GM19043 (cell line): ENCODE results near the gene IFI27L1.

Experiments
- ATAC-seq: cut with Tn5 transposase; IDR thresholded peaks from one replicate; pipeline ENCODE4 v1.9.1; 2021; ENCODE audit warnings: low read depth; ENCODE audit not compliant: unreplicated experiment

IFI27L1 gene, protein sequence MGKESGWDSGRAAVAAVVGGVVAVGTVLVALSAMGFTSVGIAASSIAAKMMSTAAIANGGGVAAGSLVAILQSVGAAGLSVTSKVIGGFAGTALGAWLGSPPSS

DNA sequence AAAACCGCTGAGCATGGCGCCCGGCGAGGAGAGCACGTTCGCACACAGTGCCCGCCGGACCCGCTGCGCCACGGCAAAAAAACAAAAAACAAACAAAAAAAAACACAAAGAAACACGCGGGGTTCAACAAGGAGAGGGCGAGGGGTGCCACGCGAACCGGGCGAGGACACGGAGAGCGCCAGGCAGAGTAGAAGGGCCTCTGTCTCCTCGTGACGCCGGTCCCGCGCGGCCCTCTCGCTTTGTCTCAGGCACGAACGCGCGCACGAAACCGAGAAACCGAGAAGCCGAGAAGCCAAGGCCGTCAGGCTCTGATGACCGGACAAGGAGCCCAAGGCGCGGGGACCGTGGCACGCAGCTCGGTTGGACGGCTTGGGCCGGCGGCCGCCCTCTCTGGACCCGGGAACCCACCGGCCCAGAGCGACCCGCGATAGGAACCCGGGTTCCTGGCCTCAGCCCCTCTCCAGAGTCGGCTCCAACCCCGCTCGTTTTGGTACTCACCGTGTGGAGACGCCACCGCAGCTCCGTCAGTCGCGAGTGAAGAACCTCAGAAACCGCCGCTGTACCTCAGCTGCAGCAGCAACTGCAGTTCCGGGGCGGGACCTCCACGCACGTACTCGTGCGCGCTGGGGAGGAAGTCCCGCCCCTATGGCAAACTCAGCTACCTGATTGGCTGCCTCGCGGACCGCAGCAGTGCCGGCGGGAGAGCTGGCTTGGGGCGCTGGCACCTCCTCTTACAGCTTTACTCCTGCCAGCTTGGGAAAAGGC, at the start of gene IFI27L1, which contains the start of gene DDX24:
IFI27L1 (plus strand) TSS at position 690 of the 765 bp plus-strand sequence. CDS start 15,628 bp downstream, outside the sequence.
DDX24 (minus strand) TSS at position 582 of the 765 bp plus-strand sequence. CDS start 1,460 bp downstream, outside the sequence.
- peak; percentile 98 for ATAC-seq

DNA sequence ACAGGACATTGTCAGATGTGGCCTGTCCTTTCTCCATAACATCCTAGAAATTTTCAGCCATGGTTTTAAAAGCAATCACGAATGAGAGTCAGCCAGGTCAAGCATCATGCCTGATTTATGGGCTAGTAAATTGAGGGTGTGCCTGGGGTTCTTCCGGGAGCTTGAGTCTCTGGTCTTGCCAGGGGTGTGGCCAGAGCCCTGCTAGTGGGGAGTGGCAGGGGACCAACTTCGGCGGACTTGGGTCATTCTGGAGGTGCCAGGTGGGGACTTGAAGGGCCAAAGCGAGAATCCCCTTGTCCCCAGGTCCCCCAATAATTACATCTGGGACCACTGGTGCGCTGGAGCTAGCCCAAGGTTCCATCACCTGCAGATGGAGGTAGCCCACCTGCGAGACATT, 49.2 kb upstream of the IFI27L1 start:
- ATAC-seq, result no peak

DNA sequence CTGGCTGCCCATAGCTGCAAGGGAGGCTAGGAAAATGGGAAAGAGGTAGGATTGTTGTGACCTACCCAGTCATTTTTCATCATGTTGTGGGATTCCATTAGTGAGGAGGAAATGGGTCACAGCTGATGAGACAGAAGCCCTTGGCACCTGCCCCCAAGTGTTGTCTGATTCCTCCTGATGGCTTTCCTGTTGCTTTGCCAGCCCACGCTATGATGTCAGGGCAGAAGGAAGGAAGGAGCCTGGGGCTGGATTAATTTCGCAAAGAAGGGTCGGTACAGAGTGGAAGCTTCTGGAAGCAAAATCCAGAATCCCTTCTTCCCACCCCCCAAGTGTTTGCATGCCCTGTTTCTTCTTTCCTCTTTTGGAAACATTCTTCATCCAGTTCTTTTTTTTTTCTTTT, 46.2 kb upstream of the IFI27L1 start:
- ATAC-seq, result no peak

DNA sequence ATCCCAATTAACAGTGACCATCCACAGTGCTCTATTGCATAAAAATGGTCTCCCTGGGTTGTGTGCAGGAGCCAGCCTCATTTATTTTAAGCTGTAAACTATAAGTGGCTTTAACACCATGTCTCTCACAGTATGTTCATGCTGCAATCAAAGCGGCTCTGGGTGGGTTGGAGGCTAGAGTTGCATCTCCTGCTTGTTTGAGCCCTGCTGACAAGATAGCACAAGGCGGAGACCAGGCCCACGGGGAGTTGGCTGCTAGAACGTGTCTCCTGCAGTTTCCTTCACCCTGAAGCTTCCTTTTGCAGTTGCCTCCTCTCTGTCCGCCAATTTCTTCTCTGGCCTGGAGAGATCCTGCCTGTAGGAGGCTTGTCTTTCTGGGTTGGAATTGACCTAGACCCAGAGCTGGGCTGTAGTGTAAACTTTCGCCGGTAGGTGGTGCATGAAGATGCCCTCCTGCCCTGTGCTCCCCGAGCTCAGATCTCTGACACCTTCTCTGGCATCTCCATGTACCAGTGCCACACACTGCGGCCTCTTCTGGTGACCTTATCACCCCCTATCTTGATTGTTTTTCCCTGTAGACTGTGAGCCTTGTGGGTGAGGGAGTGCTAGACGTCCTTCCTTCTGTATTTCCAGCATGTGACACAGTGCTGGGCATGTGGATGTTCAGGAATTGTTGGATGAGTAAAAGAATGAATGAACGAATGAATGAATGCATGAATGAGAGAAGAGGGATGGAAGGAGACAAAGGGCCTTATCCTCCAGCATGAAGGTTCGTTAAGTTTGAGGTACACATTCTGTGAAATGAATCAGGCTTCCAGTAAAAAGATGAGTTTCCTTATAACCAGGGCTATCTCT, 44.6 kb upstream of the IFI27L1 start:
- peak; percentile 83 for ATAC-seq

DNA sequence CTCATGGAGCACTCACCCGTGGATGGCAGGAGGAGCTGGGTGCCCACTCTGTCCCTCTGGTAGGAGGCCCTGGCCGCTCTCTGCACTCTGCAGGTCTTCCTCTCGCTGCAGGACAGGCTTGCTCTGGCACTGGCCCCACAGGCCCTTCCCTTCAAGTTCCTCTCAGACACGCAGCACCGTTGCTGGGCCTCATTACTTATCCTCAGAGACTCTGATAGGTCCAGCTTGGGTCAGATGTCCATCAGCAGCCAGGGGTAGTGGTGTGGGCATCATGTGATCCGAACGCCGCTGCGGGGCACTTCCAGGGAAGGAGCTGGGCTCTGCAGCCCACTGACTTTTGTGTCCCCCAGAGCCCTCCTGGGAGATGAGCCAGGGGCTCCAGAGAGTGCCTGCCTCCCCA, 43.2 kb upstream of the IFI27L1 start:
- ATAC-seq, result no peak

DNA sequence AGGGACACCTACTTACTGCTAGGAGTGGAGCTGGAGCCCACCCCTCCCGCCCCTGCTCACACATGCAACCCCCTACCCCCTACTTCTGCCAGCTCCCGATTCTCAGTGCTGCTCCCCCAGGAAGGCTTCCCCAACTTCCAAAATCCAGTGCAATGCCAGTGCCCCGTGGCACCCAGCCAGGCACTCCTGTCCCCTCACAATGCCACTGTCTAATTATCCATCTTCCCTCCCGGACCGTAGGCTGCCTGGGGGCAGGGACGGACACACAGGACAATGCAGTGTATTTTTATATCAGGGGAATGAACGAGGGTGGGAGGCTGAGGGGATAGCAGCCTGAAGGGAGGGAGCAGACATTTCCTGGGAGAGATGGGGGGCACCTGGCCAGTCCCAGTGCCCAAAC, 42.6 kb upstream of the IFI27L1 start:
- ATAC-seq, result no peak

DNA sequence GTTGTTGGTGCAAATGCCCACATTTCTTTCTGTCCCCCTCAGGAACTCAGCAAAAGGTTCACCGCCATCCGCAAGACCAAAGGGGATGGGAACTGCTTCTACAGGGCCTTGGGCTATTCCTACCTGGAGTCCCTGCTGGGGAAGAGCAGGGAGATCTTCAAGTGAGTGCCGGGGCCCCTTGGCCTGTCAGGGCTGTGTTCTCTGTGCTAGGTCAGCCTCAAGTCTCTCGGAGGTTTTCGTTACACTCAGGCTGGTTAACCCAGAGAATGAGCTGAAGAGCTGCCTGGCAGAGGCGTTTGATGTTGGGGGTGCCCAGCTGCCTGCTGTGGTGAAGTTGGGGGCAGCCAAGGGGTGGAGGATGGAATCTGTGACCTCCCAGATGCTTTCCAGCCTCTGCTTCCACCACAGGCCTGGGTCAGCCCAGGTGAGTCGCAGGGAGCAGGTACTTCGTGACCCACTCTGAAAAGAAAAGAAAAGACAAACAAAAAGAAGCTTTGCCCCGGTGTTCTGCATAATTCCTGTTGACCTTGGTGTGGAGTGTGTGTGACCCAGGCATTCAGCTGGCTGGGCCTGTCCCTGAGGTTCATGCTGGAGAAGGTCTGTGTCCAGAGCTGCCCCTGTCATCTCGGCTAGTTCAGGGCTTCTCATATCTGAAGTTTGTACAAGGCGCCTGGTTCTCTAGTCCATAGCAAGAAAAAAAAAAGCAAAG, 42.0 kb upstream of the IFI27L1 start:
- ATAC-seq, result no peak

DNA sequence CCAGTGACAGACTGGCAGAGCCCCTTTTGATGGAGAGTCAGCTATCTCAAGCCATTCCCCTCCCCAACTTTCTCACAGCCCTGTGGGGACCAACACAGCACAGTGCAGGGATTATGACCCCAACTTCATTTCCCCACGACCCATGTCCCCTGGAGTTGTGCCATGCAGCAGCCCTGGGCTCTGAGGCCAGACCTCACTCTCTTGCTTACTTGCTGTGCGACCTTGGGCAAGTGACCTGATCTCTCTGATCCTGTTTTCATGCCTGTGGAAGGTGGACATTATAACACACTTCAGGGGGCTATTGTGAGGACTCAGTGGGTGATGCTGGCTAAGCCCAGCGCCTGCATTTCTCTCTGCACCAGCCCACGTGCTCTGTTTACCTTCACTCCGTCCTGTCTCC, 40.9 kb upstream of the IFI27L1 start:
- ATAC-seq, result no peak

DNA sequence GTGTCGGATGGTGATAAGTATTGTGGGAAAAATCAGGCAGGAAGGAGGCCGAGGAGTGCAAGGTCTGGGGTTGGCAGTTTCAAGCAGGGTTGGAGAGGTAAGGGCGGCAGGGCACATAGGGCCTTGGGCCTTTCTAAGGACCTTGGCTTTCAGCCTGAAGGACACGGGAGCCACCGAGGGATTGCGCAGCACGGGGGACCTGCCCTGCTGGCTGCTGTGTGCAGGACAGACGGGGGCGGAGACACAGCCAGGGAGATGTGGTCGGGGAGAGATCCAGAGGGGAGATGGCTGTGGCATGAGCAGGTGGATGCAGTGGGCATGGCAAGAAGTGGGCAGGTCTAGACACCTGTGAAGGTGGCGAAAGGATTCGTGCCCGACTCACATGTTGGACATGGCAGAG, 40.3 kb upstream of the IFI27L1 start:
- ATAC-seq, result no peak

DNA sequence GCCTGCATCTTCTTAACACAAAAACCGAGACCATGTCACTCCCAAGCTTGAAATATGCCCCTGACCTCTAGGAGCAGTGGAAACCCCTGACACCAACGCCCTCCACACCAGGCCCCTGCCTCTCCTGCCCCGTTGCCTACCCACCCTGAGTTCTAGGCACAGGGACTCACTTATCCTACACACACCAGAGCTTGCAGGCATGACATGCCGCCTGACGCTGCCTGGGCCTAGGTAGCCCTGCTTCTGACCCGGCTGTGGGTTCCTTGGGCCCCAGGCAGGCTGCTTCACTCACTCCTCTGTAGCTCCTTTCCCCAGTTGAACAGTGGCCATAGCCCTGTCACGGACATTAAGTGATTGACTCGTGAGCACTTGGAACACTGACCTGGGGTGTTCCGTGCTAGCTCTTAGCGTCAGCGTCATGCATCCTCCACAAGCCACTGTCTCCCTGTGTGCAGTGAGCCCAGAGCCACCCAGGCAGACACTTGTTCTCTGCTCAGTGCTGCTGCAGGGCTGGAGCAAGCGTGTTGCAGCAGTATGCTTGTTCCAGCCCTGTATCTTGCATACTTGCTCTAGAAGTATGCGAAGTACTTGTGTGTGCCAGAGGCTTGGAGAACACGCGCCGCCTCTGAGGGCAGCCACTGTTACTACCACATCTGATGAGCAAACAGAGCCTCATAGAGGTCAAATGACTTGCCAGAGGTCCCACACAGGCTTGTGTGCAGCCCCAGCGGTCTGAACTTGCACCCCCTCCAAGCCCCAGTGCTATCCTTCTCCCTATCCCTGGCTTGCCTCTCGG, 39.4 kb upstream of the IFI27L1 start:
- ATAC-seq, result no peak

DNA sequence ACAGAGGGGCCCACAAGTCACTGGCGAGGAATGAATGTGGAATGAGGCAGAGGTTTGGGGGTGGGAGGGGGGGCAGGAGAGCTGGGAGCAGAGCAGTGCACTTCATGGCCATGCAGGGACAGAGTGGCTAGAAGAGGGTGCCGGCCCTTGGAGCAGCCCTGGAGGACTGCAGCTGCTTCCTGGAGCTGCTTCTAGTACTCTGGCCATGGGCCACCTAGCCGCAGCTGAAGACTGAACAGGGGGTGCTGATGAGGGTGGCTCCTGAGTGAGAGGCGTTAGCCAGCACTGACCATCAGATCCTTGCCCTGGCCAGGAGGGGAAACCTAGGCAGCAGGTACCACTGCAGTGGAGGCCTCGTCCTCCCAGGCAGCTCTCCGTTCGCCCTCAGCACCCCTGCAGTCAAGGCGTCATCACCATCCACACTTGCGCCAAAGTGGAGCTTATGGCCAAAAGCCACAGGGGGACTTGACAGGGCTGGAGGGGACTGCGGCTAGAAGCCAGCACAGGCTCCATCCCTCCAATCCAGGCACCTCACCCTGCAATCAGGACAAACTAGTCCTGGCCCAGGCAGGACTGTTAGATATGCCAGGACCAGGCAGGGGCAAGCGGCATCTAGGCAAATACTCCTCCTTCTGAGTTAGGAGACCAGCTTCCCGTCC, 38.5 kb upstream of the IFI27L1 start:
- no peak for ATAC-seq

DNA sequence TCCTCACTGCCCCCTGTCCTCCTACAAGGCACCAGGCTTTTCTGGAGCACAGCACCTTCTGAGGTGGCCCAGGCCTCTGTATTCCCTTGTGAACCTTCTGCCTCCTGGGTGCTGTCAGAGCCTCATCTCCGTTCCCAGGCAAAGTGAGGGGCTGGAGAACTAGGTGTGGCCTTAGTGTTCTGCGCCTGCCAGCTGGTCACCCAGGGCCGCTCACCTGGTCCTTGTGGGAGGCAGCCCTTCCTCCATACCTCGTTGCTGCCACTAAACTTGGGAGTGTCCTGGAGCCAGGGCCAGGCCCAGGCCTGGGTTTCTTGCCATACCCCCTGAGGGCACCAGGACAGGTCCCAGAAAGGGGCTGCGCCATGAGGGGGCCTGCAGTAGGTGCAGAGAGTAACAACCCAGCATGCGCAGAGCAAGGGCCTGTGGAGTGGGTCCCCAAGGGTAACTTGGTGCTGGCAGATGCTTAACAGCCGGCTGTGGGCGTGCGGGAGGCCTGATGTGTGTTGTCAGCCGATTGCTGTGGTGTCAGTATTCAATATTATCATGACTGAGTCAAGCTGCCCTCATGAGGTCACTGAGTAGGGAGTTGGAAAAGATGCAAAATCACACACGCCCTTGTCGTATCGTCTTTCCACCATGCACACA, 37.9 kb upstream of the IFI27L1 start:
- no peak for ATAC-seq

DNA sequence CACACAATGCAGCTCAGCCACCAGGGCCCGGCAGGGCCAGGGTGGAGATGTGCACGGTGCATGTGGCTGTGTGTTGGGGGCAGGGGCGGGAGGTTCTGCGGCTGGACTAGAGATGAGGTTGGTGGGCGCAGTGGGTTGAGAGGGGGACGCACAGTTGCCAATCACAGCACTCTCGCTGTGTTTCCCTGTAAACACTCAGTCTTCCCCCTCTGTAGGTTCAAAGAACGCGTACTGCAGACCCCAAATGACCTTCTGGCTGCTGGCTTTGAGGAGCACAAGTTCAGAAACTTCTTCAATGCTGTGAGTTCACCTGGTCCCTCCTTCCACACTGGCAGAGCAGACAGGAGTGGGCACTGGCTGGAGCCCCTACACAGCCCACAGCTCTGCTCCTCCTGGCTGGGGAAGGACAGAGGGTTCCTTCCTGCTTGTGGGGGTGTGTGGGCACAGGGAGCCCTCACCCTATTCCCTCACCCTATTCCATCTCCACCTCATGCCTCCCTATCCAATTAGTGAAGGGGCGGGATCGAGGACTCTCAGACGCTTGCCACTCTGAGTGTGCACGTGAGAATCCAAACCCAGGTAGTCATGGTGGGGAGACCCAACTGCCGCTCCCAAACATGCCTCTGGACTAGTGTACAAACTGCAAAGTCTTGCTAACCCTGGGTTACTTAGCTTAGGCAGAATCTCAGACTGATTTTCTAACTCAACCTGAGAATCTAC, 37.2 kb upstream of the IFI27L1 start:
- ATAC-seq, result no peak

DNA sequence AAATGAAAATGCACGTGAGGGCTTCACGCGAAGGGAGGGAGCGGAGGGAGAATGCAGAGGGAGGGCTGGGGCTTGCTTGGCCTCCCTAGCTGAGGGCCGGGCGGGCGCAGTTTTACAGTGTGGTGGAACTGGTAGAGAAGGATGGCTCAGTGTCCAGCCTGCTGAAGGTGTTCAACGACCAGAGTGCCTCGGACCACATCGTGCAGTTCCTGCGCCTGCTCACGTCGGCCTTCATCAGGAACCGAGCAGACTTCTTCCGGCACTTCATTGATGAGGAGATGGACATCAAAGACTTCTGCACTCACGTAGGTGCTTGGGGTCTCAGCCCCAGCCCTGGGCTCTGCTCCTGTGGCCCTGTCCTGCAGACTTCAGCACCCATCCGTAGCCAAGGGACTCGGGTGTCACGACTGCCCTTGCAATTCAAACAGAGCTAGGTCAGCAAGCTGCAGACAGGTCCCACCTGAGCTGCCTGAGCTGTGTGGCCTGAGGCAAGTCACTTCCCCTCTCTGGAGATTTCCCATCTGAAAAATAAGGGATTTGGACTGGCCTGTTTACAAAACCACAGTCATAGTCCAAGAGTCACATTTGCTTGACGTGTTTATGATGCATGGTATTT, 36.5 kb upstream of the IFI27L1 start:
- no peak for ATAC-seq

DNA sequence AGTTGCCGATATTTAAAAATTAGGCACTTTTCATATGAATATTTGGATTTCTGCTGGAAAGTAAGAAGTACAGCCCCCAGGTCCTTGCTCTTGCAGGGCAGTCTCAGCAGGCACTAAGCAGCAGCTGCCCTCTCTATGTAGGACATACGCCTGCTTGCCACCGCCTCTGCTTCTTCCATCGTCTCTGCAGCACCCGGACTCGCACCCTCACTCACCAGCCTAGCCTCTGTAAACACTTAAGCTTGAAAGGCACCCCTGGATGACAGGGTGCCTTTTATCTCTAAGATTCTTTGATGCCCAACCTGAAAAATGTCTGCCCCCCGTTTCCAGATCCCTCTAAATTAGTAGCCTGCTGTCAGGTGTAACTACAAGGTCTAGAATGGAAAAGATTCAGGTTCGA, 36.0 kb upstream of the IFI27L1 start:
- no peak for ATAC-seq

DNA sequence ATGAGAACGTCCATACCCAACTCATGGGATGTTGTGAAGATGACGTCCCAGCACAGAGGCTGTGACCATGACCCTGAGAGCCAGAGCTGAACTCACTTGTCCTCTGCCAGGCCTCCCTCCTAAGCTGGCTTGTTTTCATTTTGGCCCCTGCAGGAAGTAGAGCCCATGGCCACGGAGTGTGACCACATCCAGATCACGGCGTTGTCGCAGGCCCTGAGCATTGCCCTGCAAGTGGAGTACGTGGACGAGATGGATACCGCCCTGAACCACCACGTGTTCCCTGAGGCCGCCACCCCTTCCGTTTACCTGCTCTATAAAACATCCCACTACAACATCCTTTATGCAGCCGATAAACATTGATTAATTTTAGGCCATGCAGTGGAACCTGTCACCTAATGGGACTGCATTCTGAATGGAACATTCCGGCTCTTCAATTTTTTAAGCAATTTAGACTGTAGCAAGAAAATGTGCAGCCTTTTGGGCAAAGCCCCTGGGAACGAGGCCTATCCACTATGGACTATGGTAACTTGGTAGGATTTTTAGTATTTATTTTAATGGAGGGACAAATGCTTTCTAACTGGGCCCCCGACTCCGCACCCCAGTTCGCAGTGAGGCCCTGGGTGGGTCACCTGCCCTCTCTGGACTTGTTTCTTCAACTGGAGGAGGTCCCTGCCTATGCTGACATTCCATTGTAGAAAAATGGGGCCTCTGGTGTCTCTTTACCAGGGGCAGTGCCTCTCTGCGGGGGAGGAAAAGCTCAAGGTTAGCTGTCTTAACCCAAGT, 35.4 kb upstream of the IFI27L1 start:
- ATAC-seq, result no peak

DNA sequence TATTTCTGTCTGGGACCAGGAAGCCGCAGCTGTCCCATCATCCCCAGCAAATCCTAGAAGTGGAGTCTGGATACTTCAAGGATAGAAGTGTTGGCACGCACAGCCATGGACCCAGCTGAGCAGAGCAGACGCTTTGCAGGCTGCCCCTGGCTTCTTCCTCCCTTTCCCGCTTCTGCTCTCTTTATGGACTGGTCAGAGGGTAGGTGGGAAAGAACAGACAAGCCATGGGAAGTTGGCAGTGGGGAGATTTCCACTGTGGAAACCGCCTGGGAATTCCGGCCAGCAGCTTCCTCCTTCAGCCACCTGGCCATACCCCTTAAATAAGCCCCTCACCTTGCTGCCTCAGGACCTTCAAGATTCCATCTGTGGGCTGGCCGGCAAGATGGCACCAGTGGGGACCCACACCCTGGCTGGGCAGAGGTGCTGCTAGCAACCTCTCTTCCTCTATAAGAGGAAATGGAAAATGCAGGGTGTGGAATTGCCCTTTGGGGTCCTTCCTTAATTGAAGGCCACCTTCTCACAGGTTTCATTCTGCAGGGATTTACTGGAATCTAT, 34.3 kb upstream of the IFI27L1 start:
- no peak for ATAC-seq
